ENCODE data around the gene COQ10A. TPM values are rescaled to one million over a fixed set of nuclear protein-coding genes. Genes with fewer than 3 reads are reported as not detected.

Gene COQ10A
- total and polyA plus RNA-seq, 11 donors: 45.7 to 250 (median 129) TPM

GRCh38 chr12:56274299-56274698, 7.6 kb downstream of the COQ10A start:
- ATAC-seq: no peak
- no peak overlapping the region for H3K27ac ChIP-seq
- 91 to 98% (median 92%) methylated on average over 2 of the region's 2 CpGs for WGBS, 4 donors

GRCh38 chr12:56278905-56279304, 12.2 kb downstream of the COQ10A start:
- WGBS, 4 donors: 97 to 100% (median 97%) methylated on average over 3 of the region's 3 CpGs
- ATAC-seq: no peak
- no peak overlapping the region for H3K4me3 ChIP-seq
- DNase-seq: no peak
- no peak overlapping the region for H3K27ac ChIP-seq
- no peaks in the 10 kb centered on the region for H3K27me3 ChIP-seq
- H3K9me3 ChIP-seq: no peaks in the 10 kb centered on the region
- intact Hi-C loops (cut with DNase I): no loop called here
- H3K36me3 ChIP-seq: peaks cover 7 to 100% (median 99%) of the 10 kb centered on the region in 9 donors
- no peak for TF ChIP-seq CTCF (IDR thresholded peaks at IDR 0.05)
- TF ChIP-seq POLR2A (IDR thresholded peaks at IDR 0.05): no peak
- no peaks in the 10 kb centered on the region for H3K4me1 ChIP-seq

More at GRCh38 chr12:56274299-56274698, 7.6 kb downstream of the COQ10A start:
- Histone ChIP-seq H3K4me3 (no peak overlapping the region), H3K27me3 (no peaks in the 10 kb centered on the region), H3K4me1 (peaks cover 0 to 26% (median 9%) of the 10 kb centered on the region in 12 donors), H3K36me3 (peaks cover 7 to 100% (median 97%) of the 10 kb centered on the region in 9 donors), H3K9me3 (no peaks in the 10 kb centered on the region)
- no peak for TF ChIP-seq POLR2A (IDR thresholded peaks at IDR 0.05)
- no peak for TF ChIP-seq CTCF (IDR thresholded peaks at IDR 0.05)
- DNase-seq: no peak
- intact Hi-C loops (cut with DNase I): no loop called here

- no peak overlapping the region for H3K27ac ChIP-seq
- TF ChIP-seq CTCF (IDR thresholded peaks at IDR 0.05) (no peak), POLR2A (IDR thresholded peaks at IDR 0.05) (no peak)
- no peak overlapping the region for H3K4me3 ChIP-seq
- no peak for DNase-seq
- H3K36me3 ChIP-seq: peaks cover 0 to 100% (median 97%) of the 10 kb centered on the region in 9 donors
- H3K9me3 ChIP-seq: no peaks in the 10 kb centered on the region
- intact Hi-C loops (cut with DNase I): no loop called here
- peaks cover 0 to 5% (median 2%) of the 10 kb centered on the region in 12 donors for H3K4me1 ChIP-seq
- ATAC-seq: no peak
- H3K27me3 ChIP-seq: no peaks in the 10 kb centered on the region
These were observed 14.1 kb downstream of the COQ10A start for GRCh38 chr12:56280849-56281248.

GRCh38 chr12:56282030-56282429, 15.3 kb downstream of the COQ10A start:
- H3K27ac ChIP-seq: no peak overlapping the region
- peaks cover 0 to 100% (median 94%) of the 10 kb centered on the region in 9 donors for H3K36me3 ChIP-seq
- H3K9me3 ChIP-seq: no peaks in the 10 kb centered on the region
- ATAC-seq (no peak), DNase-seq (no peak)
- 87 to 92% (median 89%) methylated on average over 6 of the region's 6 CpGs for WGBS, 4 donors
- no peak overlapping the region for H3K4me3 ChIP-seq
- intact Hi-C loops (cut with DNase I): no loop called here
- peaks cover 6 to 16% (median 13%) of the 10 kb centered on the region in 12 donors for H3K4me1 ChIP-seq
- TF ChIP-seq CTCF (IDR thresholded peaks at IDR 0.05) (no peak), POLR2A (IDR thresholded peaks at IDR 0.05) (no peak)
- no peaks in the 10 kb centered on the region for H3K27me3 ChIP-seq

All from heart left ventricle (tissue), 16 donors.